Transverse colon (tissue), 4 donors: ENCODE measurements around the gene ZDHHC13. TPM values are rescaled to one million over a fixed set of nuclear protein-coding genes. Genes with fewer than 3 reads are reported as not detected.

Experiments
- DNase-seq: peaks from one replicate; pipeline ENCODE4 v3.0.0-alpha.2; 2019
- H3K27ac ChIP-seq, 4 donors: fragments of 200-600 bp; sonication (generic); 2 replicates each; pipeline ENCODE4 v1.5.1; 2016 to 2018; ENCODE audit warnings: inconsistent platforms in 4 of 4
- H3K27me3 ChIP-seq: fragments of 200-600 bp; sonication (generic); 2 replicates; pipeline ENCODE4 v1.5.1; 2017; ENCODE audit warnings: inconsistent platforms
- H3K36me3 ChIP-seq, 4 donors: fragments of 200-600 bp; sonication (generic); 2 replicates each; pipeline ENCODE4 v1.5.1; 2017 to 2019; ENCODE audit warnings: inconsistent platforms in 4 of 4
- H3K4me1 ChIP-seq, 4 donors: fragments of 200-600 bp; sonication (generic); 2 replicates each; pipeline ENCODE4 v1.5.1; 2017 to 2020; ENCODE audit warnings: inconsistent platforms in 4 of 4
- H3K4me3 ChIP-seq, 4 donors: fragments of 200-600 bp; sonication (generic); 1 replicate in 1 of 4; 2 replicates in 3 of 4; pipeline versions ENCODE4 v1.5.1 to v1.6.1; 2017 to 2019; ENCODE audit warnings: inconsistent platforms in 4 of 4
- H3K9me3 ChIP-seq, 2 donors: fragments of 200-600 bp; sonication (generic); 2 replicates each; pipeline ENCODE4 v1.5.1; 2017 to 2019; ENCODE audit warnings: inconsistent platforms in 2 of 2
- CTCF ChIP-seq, 5 experiments: fragments of 200-600 bp in 3 of 5; fragments of 450-650 bp in 2 of 5; sonication (generic) in 3 of 5; IDR thresholded peaks; 1 replicate in 2 of 5; 2 replicates in 3 of 5; pipeline ENCODE4 v1.5.1; 2016 to 2017; ENCODE audit warnings: antibody characterized with exemption in 5 of 5, inconsistent platforms in 3 of 5, mild to moderate bottlenecking in 2 of 5, moderate library complexity in 1 of 5
- EP300 ChIP-seq: sonication (generic); formaldehyde crosslinking; IDR thresholded peaks from one replicate; pipeline ENCODE4 v1.6.1; 2017; ENCODE audit warnings: antibody characterized with exemption, low read depth
- POLR2A ChIP-seq: fragments of 450-650 bp; IDR thresholded peaks from one replicate; pipeline ENCODE4 v1.6.1; 2016; ENCODE audit warnings: antibody characterized with exemption, mild to moderate bottlenecking, moderate library complexity
- POLR2AphosphoS5 ChIP-seq, 3 donors: sonication (generic); formaldehyde crosslinking; IDR thresholded peaks; one replicate each; pipeline ENCODE4 v1.6.1; 2016; ENCODE audit warnings: antibody characterized with exemption in 3 of 3
- WGBS, 2 donors: methylation state at CpG; one replicate each; pipeline ENCODE4 v1.1.5; 2018; ENCODE audit warnings: low coverage in 1 of 2; 5-methylcytosine and 5-hydroxymethylcytosine counted together
- in situ Hi-C, 4 donors: fragments of 200-750 bp; cut with MboI; loops; one replicate each; pipeline versions ENCODE4 v1.15.0 to v1.15.1; 2017; ENCODE audit warnings: low sequenced_read_pairs in 3 of 4, low pct_ligation_motif_present in 1 of 4, low pct_unique_long_range_greater_than_20kb in 1 of 4
- intact Hi-C: fragments of 100-400 bp; cut with DNase I; formaldehyde crosslinking; loops from one replicate; pipeline ENCODE4 v1.15.1; 2023; ENCODE audit warnings: low total_unique reads
- total RNA-seq, 4 donors: library from RNA; depleted of rRNA; stranded (reverse); fragments of >200 nt; gene quantifications; one replicate each; pipeline ENCODE4 v1.1.0, GENCODE V29; 2016

The ZDHHC13 gene
- total RNA-seq, 4 donors from 2014 or later: 16.1 to 33.3 (median 28.3) TPM

GRCh38 chr11:19216709-19217374, 99.9 kb downstream of the ZDHHC13 start:
- in situ Hi-C loops: no loop called here
- Histone ChIP-seq H3K4me3 (no peak overlapping the region), H3K36me3 (no peaks in the 10 kb centered on the region), H3K27ac (no peak overlapping the region), H3K9me3 (no peaks in the 10 kb centered on the region), H3K27me3 (no peaks in the 10 kb centered on the region), H3K4me1 (peaks cover 0 to 6% (median 2%) of the 10 kb centered on the region in 4 donors)
- TF ChIP-seq CTCF (IDR thresholded peaks at IDR 0.05) (no peak), POLR2A (no peak), POLR2AphosphoS5 (IDR thresholded peaks at IDR 0.05) (no peak), EP300 (no peak)
- DNase-seq: no peak
- intact Hi-C loops: no loop called here
- WGBS, 2 donors: 40 to 50% methylated on average over 2 to 3 of the region's 3 CpGs

GRCh38 chr11:19218216-19218615, 101.2 kb downstream of the ZDHHC13 start:
- Histone ChIP-seq H3K27ac (no peak overlapping the region), H3K36me3 (no peaks in the 10 kb centered on the region), H3K9me3 (no peaks in the 10 kb centered on the region), H3K27me3 (no peaks in the 10 kb centered on the region), H3K4me1 (peaks cover 0 to 6% (median 2%) of the 10 kb centered on the region in 4 donors), H3K4me3 (no peak overlapping the region)
- TF ChIP-seq EP300: no peak
- no peak for DNase-seq
- 64% methylated on average over 3 of the region's 3 CpGs; no CpG with 5 or more reads in 1 of the 2 donors for WGBS, 2 donors
- intact Hi-C loops: no loop called here
- in situ Hi-C loops: no loop called here

GRCh38 chr11:19218786-19219460, 102.0 kb downstream of the ZDHHC13 start:
- intact Hi-C loops (no loop called here), in situ Hi-C loops (no loop called here)
- Histone ChIP-seq H3K9me3 (no peaks in the 10 kb centered on the region), H3K27me3 (no peaks in the 10 kb centered on the region), H3K36me3 (no peaks in the 10 kb centered on the region), H3K4me1 (peaks cover 0 to 6% (median 2%) of the 10 kb centered on the region in 4 donors), H3K27ac (no peak overlapping the region), H3K4me3 (no peak overlapping the region)
- no peak for TF ChIP-seq POLR2AphosphoS5 (IDR thresholded peaks at IDR 0.05)
- no peak for TF ChIP-seq POLR2A
- no peak for TF ChIP-seq EP300
- TF ChIP-seq CTCF (IDR thresholded peaks at IDR 0.05): no peak
- DNase-seq: no peak
- WGBS, 2 donors: 63 to 78% methylated on average over 4 to 15 of the region's 15 CpGs

- Histone ChIP-seq H3K27ac (peak overlapping the region in 2 of 4 donors; percentile 28 to 56), H3K4me1 (peaks cover 0 to 10% (median 4%) of the 10 kb centered on the region in 4 donors), H3K27me3 (no peaks in the 10 kb centered on the region), H3K4me3 (no peak overlapping the region), H3K9me3 (no peaks in the 10 kb centered on the region), H3K36me3 (no peaks in the 10 kb centered on the region)
- TF ChIP-seq EP300: no peak
- TF ChIP-seq POLR2A: no peak
- no peak for TF ChIP-seq CTCF (IDR thresholded peaks at IDR 0.05)
- TF ChIP-seq POLR2AphosphoS5 (IDR thresholded peaks at IDR 0.05): no peak
- in situ Hi-C loops: no loop called here
- WGBS, 2 donors: 42 to 62% methylated on average over 2 to 3 of the region's 3 CpGs
- intact Hi-C loops: no loop called here
- no peak for DNase-seq
Measured at GRCh38 chr11:19220903-19221724, 104.1 kb downstream of the ZDHHC13 start.
